A204.1 (cell line): ENCODE results near the gene DPP7.

Experiments used
- FAIRE-seq: peaks from 2 replicates; lab custom pipeline; 2012; peaks lifted over from hg19 to GRCh38; lab: Jason Lieb, UNC

The DPP7 gene

GRCh38 chr9:137110911-137111787 lies 3.4 kb downstream of the DPP7 start:
- no peak for FAIRE-seq

GRCh38 chr9:137110147-137110910 lies 4.2 kb downstream of the DPP7 start:
- no peak for FAIRE-seq

- FAIRE-seq: no peak
Observed at GRCh38 chr9:137109250-137110146, 5.0 kb downstream of the DPP7 start.

- no peak for FAIRE-seq
Observed at GRCh38 chr9:137108608-137109249, 5.8 kb downstream of the DPP7 start.

- no peak for FAIRE-seq
Observed at GRCh38 chr9:137107982-137108381, 6.6 kb downstream of the DPP7 start.

GRCh38 chr9:137107312-137107921 lies 7.1 kb downstream of the DPP7 start:
- no peak for FAIRE-seq

- no peak for FAIRE-seq
Observed at GRCh38 chr9:137106662-137107250, 7.8 kb downstream of the DPP7 start.

GRCh38 chr9:137105814-137106661 lies 8.5 kb downstream of the DPP7 start:
- no peak for FAIRE-seq

GRCh38 chr9:137103206-137103999 lies 11.1 kb downstream of the DPP7 start:
- no peak for FAIRE-seq

- FAIRE-seq: no peak
Observed at GRCh38 chr9:137099231-137099630, 15.3 kb downstream of the DPP7 start.

GRCh38 chr9:137097761-137098462 lies 16.6 kb downstream of the DPP7 start:
- FAIRE-seq: no peak

- FAIRE-seq: no peak
Observed at GRCh38 chr9:137096785-137097546, 17.6 kb downstream of the DPP7 start.

- FAIRE-seq: no peak
Observed at GRCh38 chr9:137095664-137096517, 18.6 kb downstream of the DPP7 start.

- FAIRE-seq: no peak
Observed at GRCh38 chr9:137089232-137089947, 25.1 kb downstream of the DPP7 start.

GRCh38 chr9:137088121-137088520 lies 26.4 kb downstream of the DPP7 start:
- no peak for FAIRE-seq

GRCh38 chr9:137087409-137087925 lies 27.1 kb downstream of the DPP7 start:
- FAIRE-seq: no peak
